Measurements from ENCODE around the gene ETFBKMT. TPM values are rescaled to one million over a fixed set of nuclear protein-coding genes. Genes with fewer than 3 reads are reported as not detected.

The ETFBKMT gene
- total RNA-seq, 2 experiments from 2014 or later = 0.64 to 0.99 TPM

Other genes with a start within 250 kb of the ETFBKMT start
- gene DENND5B, start 68.6 kb upstream of the ETFBKMT start, total RNA-seq = under 1 TPM; 0.16 to 0.29 TPM
- 1 to 10 TPM; 2.7 to 3.7 TPM for gene AMN1, start 69.3 kb downstream of the ETFBKMT start, total RNA-seq